Measurements from ENCODE around the gene IPO4. TPM values are rescaled to one million over a fixed set of nuclear protein-coding genes. Genes with fewer than 3 reads are reported as not detected.

Gene IPO4
- total and polyA plus RNA-seq, 9 of the 15 experiments (the other 6 are each of a cell fraction or from before 2014, with no cell fraction given), result 7.3 to 122 (median 31.8) TPM

DNA sequence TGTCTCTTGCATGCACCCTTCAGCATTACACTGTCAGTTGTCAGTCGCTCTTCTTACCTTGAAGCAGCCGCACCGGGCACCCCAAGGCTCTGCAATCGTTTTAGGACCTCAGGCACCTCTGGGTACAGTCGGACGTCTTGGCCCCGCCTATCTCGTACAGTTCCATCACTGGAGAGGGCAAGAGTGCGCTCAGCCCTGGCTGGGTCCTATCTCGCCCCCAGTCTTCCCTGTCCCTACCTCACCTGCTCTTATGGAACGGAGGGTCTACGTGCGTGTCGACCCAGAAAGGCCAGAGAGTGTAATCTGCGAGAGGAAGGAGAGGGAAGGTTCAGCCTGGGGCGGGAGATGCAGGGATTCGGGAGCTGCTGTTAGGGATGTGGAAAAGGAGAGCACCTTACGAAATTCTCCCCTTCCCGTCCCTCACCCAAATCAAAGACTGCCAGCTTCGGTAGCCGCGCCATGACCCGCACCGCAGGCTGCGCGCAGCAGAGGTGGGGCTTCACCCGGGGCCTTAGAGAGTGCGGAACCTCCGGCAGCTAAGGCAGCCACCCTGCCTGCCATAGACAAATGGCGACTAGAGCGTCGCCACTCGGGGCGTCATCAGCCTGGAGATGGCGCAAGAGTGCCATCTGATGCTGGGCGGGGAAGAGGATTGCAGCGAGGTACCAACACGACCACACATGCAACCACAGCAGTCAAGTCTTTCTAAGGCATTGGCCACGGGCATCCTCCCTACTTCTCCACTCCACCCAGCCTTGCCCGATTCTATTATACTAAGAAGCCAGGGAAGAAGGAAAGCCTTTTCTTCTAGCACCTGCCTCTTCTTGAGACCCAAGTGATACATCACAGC, 27.1 kb upstream of the IPO4 start, which contains the start of gene MDP1 (continued):
- TF ChIP-seq, protein P1, sequence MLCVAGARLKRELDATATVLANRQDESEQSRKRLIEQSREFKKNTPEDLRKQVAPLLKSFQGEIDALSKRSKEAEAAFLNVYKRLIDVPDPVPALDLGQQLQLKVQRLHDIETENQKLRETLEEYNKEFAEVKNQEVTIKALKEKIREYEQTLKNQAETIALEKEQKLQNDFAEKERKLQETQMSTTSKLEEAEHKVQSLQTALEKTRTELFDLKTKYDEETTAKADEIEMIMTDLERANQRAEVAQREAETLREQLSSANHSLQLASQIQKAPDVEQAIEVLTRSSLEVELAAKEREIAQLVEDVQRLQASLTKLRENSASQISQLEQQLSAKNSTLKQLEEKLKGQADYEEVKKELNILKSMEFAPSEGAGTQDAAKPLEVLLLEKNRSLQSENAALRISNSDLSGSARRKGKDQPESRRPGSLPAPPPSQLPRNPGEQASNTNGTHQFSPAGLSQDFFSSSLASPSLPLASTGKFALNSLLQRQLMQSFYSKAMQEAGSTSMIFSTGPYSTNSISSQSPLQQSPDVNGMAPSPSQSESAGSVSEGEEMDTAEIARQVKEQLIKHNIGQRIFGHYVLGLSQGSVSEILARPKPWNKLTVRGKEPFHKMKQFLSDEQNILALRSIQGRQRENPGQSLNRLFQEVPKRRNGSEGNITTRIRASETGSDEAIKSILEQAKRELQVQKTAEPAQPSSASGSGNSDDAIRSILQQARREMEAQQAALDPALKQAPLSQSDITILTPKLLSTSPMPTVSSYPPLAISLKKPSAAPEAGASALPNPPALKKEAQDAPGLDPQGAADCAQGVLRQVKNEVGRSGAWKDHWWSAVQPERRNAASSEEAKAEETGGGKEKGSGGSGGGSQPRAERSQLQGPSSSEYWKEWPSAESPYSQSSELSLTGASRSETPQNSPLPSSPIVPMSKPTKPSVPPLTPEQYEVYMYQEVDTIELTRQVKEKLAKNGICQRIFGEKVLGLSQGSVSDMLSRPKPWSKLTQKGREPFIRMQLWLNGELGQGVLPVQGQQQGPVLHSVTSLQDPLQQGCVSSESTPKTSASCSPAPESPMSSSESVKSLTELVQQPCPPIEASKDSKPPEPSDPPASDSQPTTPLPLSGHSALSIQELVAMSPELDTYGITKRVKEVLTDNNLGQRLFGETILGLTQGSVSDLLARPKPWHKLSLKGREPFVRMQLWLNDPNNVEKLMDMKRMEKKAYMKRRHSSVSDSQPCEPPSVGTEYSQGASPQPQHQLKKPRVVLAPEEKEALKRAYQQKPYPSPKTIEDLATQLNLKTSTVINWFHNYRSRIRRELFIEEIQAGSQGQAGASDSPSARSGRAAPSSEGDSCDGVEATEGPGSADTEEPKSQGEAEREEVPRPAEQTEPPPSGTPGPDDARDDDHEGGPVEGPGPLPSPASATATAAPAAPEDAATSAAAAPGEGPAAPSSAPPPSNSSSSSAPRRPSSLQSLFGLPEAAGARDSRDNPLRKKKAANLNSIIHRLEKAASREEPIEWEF (CRISPR knock-in tag; IDR thresholded peaks at IDR 0.05), result no peak
- 0 out of 2 replicates have a peak, but pooled peaks have one; percentile 11 for TF ChIP-seq NCOR1 (IDR thresholded peaks at IDR 0.05)
- TF ChIP-seq, protein P2, sequence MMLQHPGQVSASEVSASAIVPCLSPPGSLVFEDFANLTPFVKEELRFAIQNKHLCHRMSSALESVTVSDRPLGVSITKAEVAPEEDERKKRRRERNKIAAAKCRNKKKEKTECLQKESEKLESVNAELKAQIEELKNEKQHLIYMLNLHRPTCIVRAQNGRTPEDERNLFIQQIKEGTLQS (IDR thresholded peaks at IDR 0.05), result peak; percentile 53
- TF ChIP-seq, protein P2 (CRISPR knock-in tag; conservative IDR thresholded peaks at IDR 0.05), result no peak
- TF ChIP-seq, protein P3, sequence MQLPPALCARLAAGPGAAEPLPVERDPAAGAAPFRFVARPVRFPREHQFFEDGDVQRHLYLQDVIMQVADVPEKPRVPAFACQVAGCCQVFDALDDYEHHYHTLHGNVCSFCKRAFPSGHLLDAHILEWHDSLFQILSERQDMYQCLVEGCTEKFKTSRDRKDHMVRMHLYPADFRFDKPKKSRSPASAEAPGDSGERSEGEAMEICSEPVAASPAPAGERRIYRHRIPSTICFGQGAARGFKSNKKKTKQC (CRISPR knock-in tag; IDR thresholded peaks at IDR 0.05), result peak; percentile 51; the same call in 1 of the 2 replicates
- TF ChIP-seq, protein P4, sequence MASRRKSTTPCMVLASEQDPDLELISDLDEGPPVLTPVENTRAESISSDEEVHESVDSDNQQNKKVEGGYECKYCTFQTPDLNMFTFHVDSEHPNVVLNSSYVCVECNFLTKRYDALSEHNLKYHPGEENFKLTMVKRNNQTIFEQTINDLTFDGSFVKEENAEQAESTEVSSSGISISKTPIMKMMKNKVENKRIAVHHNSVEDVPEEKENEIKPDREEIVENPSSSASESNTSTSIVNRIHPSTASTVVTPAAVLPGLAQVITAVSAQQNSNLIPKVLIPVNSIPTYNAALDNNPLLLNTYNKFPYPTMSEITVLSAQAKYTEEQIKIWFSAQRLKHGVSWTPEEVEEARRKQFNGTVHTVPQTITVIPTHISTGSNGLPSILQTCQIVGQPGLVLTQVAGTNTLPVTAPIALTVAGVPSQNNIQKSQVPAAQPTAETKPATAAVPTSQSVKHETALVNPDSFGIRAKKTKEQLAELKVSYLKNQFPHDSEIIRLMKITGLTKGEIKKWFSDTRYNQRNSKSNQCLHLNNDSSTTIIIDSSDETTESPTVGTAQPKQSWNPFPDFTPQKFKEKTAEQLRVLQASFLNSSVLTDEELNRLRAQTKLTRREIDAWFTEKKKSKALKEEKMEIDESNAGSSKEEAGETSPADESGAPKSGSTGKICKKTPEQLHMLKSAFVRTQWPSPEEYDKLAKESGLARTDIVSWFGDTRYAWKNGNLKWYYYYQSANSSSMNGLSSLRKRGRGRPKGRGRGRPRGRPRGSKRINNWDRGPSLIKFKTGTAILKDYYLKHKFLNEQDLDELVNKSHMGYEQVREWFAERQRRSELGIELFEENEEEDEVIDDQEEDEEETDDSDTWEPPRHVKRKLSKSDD (conservative IDR thresholded peaks at IDR 0.05; ENCODE audit: low read length), result no peak
- no peak for TF ChIP-seq PRMT5 (CRISPR knock-in tag; IDR thresholded peaks at IDR 0.05)
- no peak for TF ChIP-seq TOE1 (IDR thresholded peaks at IDR 0.05; ENCODE audit: borderline replicate concordance)
- TF ChIP-seq TOE1 (CRISPR knock-in tag; IDR thresholded peaks at IDR 0.05; ENCODE audit: borderline replicate concordance, low read depth), result no peak
- no peak for TF ChIP-seq NR2C1 (IDR thresholded peaks at IDR 0.05)
- no peak for TF ChIP-seq NR2C1 (tag; IDR thresholded peaks at IDR 0.05)
- no peak for TF ChIP-seq TAF15 (IDR thresholded peaks at IDR 0.05; ENCODE audit: low read depth, low read length)
- TF ChIP-seq HNRNPH1 (optimal IDR thresholded peaks at IDR 0.05; ENCODE audit: low read depth, low read length), result no peak
- no peak for TF ChIP-seq ZNF23 (CRISPR knock-in tag; IDR thresholded peaks at IDR 0.05)
- TF ChIP-seq HCFC1 (IDR thresholded peaks at IDR 0.05; ENCODE audit: low read depth, low read length), result peak; percentile 75
- no peak for TF ChIP-seq L3MBTL2 (IDR thresholded peaks at IDR 0.05)
- no peak for TF ChIP-seq ZNF12 (CRISPR knock-in tag; IDR thresholded peaks at IDR 0.05)
- no peak for TF ChIP-seq RBM25 (IDR thresholded peaks at IDR 0.05; ENCODE audit: low read depth, low read length, severe bottlenecking)
- no peak for TF ChIP-seq MCM3 (IDR thresholded peaks at IDR 0.05)
- TF ChIP-seq HDAC8 (tag; IDR thresholded peaks at IDR 0.05), result no peak
